NCI-H82 treated with DMSO at 0.1 percent for 48 hours (cell line): ENCODE data around the gene CHPT1.
A peak's percentile ranks its signal among the peaks of the same experiment; 100 is the strongest.
"Not testable (repeated sequence)": the region's sequence is repeated elsewhere in the genome, so short reads cannot be mapped to it uniquely, and the experiment has no call there.

ENCODE experiments used
- DNase-seq: peaks from one replicate; lab custom pipeline; 2025; ENCODE audit not compliant: unreplicated experiment; lab: John Stamatoyannopoulos, UW

Gene CHPT1

GRCh38 chr12:101681627-101682026, 15.8 kb upstream of the CHPT1 start:
- DNase-seq, result not testable (repeated sequence)

- no peak for DNase-seq
Measured at GRCh38 chr12:101685092-101685491, 12.3 kb upstream of the CHPT1 start.

- no peak for DNase-seq
Measured at GRCh38 chr12:101686176-101686575, 11.3 kb upstream of the CHPT1 start.

- DNase-seq, result no peak
Measured at GRCh38 chr12:101690544-101691098, 6.8 kb upstream of the CHPT1 start.

- DNase-seq, result no peak
Measured at GRCh38 chr12:101691503-101692096, 5.8 kb upstream of the CHPT1 start.

- DNase-seq, result no peak
Measured at GRCh38 chr12:101694297-101694848, 3.1 kb upstream of the CHPT1 start.

GRCh38 chr12:101694986-101695385, 2.5 kb upstream of the CHPT1 start:
- DNase-seq, result no peak

- DNase-seq, result no peak
Measured at GRCh38 chr12:101695706-101696105, 1.7 kb upstream of the CHPT1 start.

GRCh38 chr12:101696251-101697196, 916 bp upstream of the CHPT1 start:
- DNase-seq, result peak; percentile 41

- DNase-seq, result no peak
Measured at GRCh38 chr12:101697930-101698799, 725 bp downstream of the CHPT1 start.

- no peak for DNase-seq
Measured at GRCh38 chr12:101698800-101699347, 1.4 kb downstream of the CHPT1 start.

GRCh38 chr12:101700299-101700820, 2.9 kb downstream of the CHPT1 start:
- DNase-seq, result no peak

GRCh38 chr12:101703487-101703886, 6.0 kb downstream of the CHPT1 start:
- DNase-seq, result no peak

GRCh38 chr12:101706403-101706802, 9.0 kb downstream of the CHPT1 start:
- no peak for DNase-seq

- DNase-seq, result no peak
Measured at GRCh38 chr12:101707131-101707782, 9.8 kb downstream of the CHPT1 start.

GRCh38 chr12:101710288-101710687, 12.8 kb downstream of the CHPT1 start:
- DNase-seq, result no peak

GRCh38 chr12:101713059-101713682, 15.7 kb downstream of the CHPT1 start:
- DNase-seq, result no peak

GRCh38 chr12:101713930-101714329, 16.5 kb downstream of the CHPT1 start:
- no peak for DNase-seq

GRCh38 chr12:101714877-101715444, 17.5 kb downstream of the CHPT1 start:
- DNase-seq, result no peak
